Measurements from ENCODE around the gene MAMDC4.

- no peak for TF ChIP-seq CTCF (IDR thresholded peaks at IDR 0.05; ENCODE audit: insufficient read depth, low read length)
- no peak for TF ChIP-seq POLR2AphosphoS5 (IDR thresholded peaks at IDR 0.05; ENCODE audit: low read depth)
- no peak for TF ChIP-seq REST (IDR thresholded peaks at IDR 0.05; ENCODE audit: insufficient replicate concordance, low read depth)
- TF ChIP-seq SPI1 (IDR thresholded peaks at IDR 0.05; ENCODE audit: borderline replicate concordance, low read depth): no peak
- TF ChIP-seq GABPA (IDR thresholded peaks at IDR 0.05; ENCODE audit: low read depth): no peak
Observed at GRCh38 chr9:136846376-136847087, 5.6 kb upstream of the MAMDC4 start.
